Measurements from ENCODE around the gene PAXIP1.

DNA sequence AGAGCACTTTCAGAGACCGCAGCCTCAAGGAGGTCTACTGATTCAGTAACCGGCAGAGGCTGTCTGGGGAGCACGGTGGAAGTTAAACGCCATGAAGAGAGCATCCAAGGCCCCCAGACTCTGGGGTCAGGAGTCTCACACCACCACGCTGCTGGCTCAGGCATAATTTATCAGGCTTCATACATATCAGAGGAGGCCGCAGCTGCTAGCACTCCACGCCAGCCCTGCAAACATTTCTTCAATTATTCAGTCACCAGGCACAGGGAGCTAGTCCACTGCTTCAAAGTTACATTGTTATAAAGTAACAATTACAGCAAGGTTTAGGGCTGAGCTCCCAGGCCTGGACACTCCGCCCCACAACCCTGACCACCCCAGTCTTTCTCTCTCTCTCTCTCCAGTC is 97.8 kb downstream of the PAXIP1 start:
- TF ChIP-seq, protein P1, sequence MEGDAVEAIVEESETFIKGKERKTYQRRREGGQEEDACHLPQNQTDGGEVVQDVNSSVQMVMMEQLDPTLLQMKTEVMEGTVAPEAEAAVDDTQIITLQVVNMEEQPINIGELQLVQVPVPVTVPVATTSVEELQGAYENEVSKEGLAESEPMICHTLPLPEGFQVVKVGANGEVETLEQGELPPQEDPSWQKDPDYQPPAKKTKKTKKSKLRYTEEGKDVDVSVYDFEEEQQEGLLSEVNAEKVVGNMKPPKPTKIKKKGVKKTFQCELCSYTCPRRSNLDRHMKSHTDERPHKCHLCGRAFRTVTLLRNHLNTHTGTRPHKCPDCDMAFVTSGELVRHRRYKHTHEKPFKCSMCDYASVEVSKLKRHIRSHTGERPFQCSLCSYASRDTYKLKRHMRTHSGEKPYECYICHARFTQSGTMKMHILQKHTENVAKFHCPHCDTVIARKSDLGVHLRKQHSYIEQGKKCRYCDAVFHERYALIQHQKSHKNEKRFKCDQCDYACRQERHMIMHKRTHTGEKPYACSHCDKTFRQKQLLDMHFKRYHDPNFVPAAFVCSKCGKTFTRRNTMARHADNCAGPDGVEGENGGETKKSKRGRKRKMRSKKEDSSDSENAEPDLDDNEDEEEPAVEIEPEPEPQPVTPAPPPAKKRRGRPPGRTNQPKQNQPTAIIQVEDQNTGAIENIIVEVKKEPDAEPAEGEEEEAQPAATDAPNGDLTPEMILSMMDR (IDR thresholded peaks at IDR 0.05) = no peak
- no peak for TF ChIP-seq POLR2A (IDR thresholded peaks at IDR 0.05)

All from heart left ventricle (tissue), 13 donors.